Choroid plexus epithelial cell (primary cell): ENCODE measurements around the gene ALG14.
A peak's percentile ranks its signal among the peaks of the same experiment; 100 is the strongest.

ENCODE experiments used
- DNase-seq: peaks from one replicate; pipeline ENCODE4 v3.0.0-alpha.2; 2010; ENCODE audit warnings: low read depth
- H3K4me3 ChIP-seq: 2 replicates; pipeline ENCODE4 v1.5.1; 2011; ENCODE audit warnings: low read depth, mild to moderate bottlenecking, control low read depth, low read length, moderate library complexity
- CTCF ChIP-seq: conservative IDR thresholded peaks from 2 replicates; pipeline ENCODE4 v1.5.1; 2011; ENCODE audit warnings: low read depth, mild to moderate bottlenecking, control low read depth, inconsistent platforms, low read length, moderate library complexity

ALG14 gene

GRCh38 chr1:95034506-95034905 is 38.2 kb downstream of the ALG14 start:
- H3K4me3 ChIP-seq, result no peak overlapping the region
- TF ChIP-seq CTCF, result no peak
- DNase-seq, result no peak

- DNase-seq, result no peak
- H3K4me3 ChIP-seq, result no peak overlapping the region
- TF ChIP-seq CTCF, result no peak
Measured at GRCh38 chr1:95033843-95034242, 38.9 kb downstream of the ALG14 start.

- no peak for TF ChIP-seq CTCF
- H3K4me3 ChIP-seq, result no peak overlapping the region
- no peak for DNase-seq
Measured at GRCh38 chr1:95029532-95029931, 43.2 kb downstream of the ALG14 start.

GRCh38 chr1:95028954-95029353 is 43.8 kb downstream of the ALG14 start:
- no peak overlapping the region for H3K4me3 ChIP-seq
- DNase-seq, result no peak
- TF ChIP-seq CTCF, result no peak

GRCh38 chr1:95027046-95027445 is 45.7 kb downstream of the ALG14 start:
- H3K4me3 ChIP-seq, result no peak overlapping the region
- peak; percentile 71 for DNase-seq
- no peak for TF ChIP-seq CTCF

GRCh38 chr1:95023399-95024043 is 49.2 kb downstream of the ALG14 start:
- TF ChIP-seq CTCF, result no peak
- no peak overlapping the region for H3K4me3 ChIP-seq
- peak; percentile 85 for DNase-seq

GRCh38 chr1:95022644-95022926 is 50.2 kb downstream of the ALG14 start:
- TF ChIP-seq CTCF, result no peak
- no peak for DNase-seq
- no peak overlapping the region for H3K4me3 ChIP-seq
